Measurements from ENCODE around the gene CCDC187. TPM values are rescaled to one million over a fixed set of nuclear protein-coding genes. Genes with fewer than 3 reads are reported as not detected.

CCDC187 gene
- total RNA-seq, 1 experiment from 2014 or later: 0.04 TPM

- ChIA-PET POLR2A (no interaction called here), CTCF (interaction anchor here (1.1 to 2.5 kb wide), 2 partner anchors 15 to 16 kb away, joined by 3 to 41 read pairs; partner anchors contain the start of gene DNLZ)
- ATAC-seq (no peak), DNase-seq (ENCODE audit: low spot score) (no peak)
- Mint-ChIP-seq H3K36me3 (no peaks in the 10 kb centered on the region), H3K27ac (peak overlapping the region; percentile 32; the same call in 1 of the 2 replicates), H3K9me3 (no peaks in the 10 kb centered on the region), H3K27me3 (ENCODE audit: low read depth) (no peaks in the 10 kb centered on the region), H3K4me3 (no peak overlapping the region), H3K4me1 (no peaks in the 10 kb centered on the region)
- TF ChIP-seq PRDM15 (CRISPR knock-in tag; IDR thresholded peaks at IDR 0.05): peak; percentile 83
- no peak for TF ChIP-seq ZNF532 (CRISPR knock-in tag; IDR thresholded peaks at IDR 0.05; ENCODE audit: borderline replicate concordance)
- TF ChIP-seq ZNF317 (CRISPR knock-in tag; IDR thresholded peaks at IDR 0.05; ENCODE audit: borderline replicate concordance, low read depth): no peak
- TF ChIP-seq, protein P1, sequence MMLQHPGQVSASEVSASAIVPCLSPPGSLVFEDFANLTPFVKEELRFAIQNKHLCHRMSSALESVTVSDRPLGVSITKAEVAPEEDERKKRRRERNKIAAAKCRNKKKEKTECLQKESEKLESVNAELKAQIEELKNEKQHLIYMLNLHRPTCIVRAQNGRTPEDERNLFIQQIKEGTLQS (CRISPR knock-in tag; conservative IDR thresholded peaks at IDR 0.05): no peak
- no peak for TF ChIP-seq KAT7 (CRISPR knock-in tag; IDR thresholded peaks at IDR 0.05; ENCODE audit: borderline replicate concordance)
- TF ChIP-seq, protein P2, sequence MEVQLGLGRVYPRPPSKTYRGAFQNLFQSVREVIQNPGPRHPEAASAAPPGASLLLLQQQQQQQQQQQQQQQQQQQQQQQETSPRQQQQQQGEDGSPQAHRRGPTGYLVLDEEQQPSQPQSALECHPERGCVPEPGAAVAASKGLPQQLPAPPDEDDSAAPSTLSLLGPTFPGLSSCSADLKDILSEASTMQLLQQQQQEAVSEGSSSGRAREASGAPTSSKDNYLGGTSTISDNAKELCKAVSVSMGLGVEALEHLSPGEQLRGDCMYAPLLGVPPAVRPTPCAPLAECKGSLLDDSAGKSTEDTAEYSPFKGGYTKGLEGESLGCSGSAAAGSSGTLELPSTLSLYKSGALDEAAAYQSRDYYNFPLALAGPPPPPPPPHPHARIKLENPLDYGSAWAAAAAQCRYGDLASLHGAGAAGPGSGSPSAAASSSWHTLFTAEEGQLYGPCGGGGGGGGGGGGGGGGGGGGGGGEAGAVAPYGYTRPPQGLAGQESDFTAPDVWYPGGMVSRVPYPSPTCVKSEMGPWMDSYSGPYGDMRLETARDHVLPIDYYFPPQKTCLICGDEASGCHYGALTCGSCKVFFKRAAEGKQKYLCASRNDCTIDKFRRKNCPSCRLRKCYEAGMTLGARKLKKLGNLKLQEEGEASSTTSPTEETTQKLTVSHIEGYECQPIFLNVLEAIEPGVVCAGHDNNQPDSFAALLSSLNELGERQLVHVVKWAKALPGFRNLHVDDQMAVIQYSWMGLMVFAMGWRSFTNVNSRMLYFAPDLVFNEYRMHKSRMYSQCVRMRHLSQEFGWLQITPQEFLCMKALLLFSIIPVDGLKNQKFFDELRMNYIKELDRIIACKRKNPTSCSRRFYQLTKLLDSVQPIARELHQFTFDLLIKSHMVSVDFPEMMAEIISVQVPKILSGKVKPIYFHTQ (CRISPR knock-in tag; IDR thresholded peaks at IDR 0.05): no peak
Measured at GRCh38 chr9:136347472-136348256, 43.8 kb upstream of the CCDC187 start.

GRCh38 chr9:136346927-136347465 lies 43.1 kb upstream of the CCDC187 start:
- ChIA-PET POLR2A (no interaction called here), CTCF (interaction anchor here (2.5 kb wide), 1 partner anchor 17 kb away, joined by 41 read pairs; the partner anchor contains the start of gene DNLZ)
- Mint-ChIP-seq H3K4me3 (no peak overlapping the region), H3K9me3 (no peaks in the 10 kb centered on the region), H3K4me1 (no peaks in the 10 kb centered on the region), H3K36me3 (no peaks in the 10 kb centered on the region), H3K27ac (no peak overlapping the region), H3K27me3 (ENCODE audit: low read depth) (no peaks in the 10 kb centered on the region)
- no peak for ATAC-seq
- DNase-seq (ENCODE audit: low spot score): no peak
- TF ChIP-seq ETV6 (CRISPR knock-in tag; IDR thresholded peaks at IDR 0.05) (no peak), E2F5 (CRISPR knock-in tag; IDR thresholded peaks at IDR 0.05) (no peak), ZNF219 (CRISPR knock-in tag; IDR thresholded peaks at IDR 0.05; ENCODE audit: borderline replicate concordance) (no peak), CREM (CRISPR knock-in tag; IDR thresholded peaks at IDR 0.05) (no peak), NFYB (CRISPR knock-in tag; conservative IDR thresholded peaks at IDR 0.05; ENCODE audit: low read depth) (no peak), ZNF423 (CRISPR knock-in tag; IDR thresholded peaks at IDR 0.05) (no peak), HMGA2 (CRISPR knock-in tag; IDR thresholded peaks at IDR 0.05) (no peak), ESRRA (CRISPR knock-in tag; IDR thresholded peaks at IDR 0.05; ENCODE audit: borderline replicate concordance) (no peak), PRRX2 (CRISPR knock-in tag; IDR thresholded peaks at IDR 0.05) (no peak)
- TF ChIP-seq, protein P3, sequence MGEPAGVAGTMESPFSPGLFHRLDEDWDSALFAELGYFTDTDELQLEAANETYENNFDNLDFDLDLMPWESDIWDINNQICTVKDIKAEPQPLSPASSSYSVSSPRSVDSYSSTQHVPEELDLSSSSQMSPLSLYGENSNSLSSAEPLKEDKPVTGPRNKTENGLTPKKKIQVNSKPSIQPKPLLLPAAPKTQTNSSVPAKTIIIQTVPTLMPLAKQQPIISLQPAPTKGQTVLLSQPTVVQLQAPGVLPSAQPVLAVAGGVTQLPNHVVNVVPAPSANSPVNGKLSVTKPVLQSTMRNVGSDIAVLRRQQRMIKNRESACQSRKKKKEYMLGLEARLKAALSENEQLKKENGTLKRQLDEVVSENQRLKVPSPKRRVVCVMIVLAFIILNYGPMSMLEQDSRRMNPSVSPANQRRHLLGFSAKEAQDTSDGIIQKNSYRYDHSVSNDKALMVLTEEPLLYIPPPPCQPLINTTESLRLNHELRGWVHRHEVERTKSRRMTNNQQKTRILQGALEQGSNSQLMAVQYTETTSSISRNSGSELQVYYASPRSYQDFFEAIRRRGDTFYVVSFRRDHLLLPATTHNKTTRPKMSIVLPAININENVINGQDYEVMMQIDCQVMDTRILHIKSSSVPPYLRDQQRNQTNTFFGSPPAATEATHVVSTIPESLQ (CRISPR knock-in tag; IDR thresholded peaks at IDR 0.05): no peak
- TF ChIP-seq, protein P4, sequence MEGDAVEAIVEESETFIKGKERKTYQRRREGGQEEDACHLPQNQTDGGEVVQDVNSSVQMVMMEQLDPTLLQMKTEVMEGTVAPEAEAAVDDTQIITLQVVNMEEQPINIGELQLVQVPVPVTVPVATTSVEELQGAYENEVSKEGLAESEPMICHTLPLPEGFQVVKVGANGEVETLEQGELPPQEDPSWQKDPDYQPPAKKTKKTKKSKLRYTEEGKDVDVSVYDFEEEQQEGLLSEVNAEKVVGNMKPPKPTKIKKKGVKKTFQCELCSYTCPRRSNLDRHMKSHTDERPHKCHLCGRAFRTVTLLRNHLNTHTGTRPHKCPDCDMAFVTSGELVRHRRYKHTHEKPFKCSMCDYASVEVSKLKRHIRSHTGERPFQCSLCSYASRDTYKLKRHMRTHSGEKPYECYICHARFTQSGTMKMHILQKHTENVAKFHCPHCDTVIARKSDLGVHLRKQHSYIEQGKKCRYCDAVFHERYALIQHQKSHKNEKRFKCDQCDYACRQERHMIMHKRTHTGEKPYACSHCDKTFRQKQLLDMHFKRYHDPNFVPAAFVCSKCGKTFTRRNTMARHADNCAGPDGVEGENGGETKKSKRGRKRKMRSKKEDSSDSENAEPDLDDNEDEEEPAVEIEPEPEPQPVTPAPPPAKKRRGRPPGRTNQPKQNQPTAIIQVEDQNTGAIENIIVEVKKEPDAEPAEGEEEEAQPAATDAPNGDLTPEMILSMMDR (IDR thresholded peaks at IDR 0.05): no peak
